Lower leg skin (tissue), 4 donors: Measurements from ENCODE around the gene ANO8. TPM values are rescaled to one million over a fixed set of nuclear protein-coding genes. Genes with fewer than 3 reads are reported as not detected.
A peak's percentile ranks its signal among the peaks of the same experiment; 100 is the strongest.

Source experiments
- DNase-seq, 2 donors: peaks; one replicate each; pipeline ENCODE4 v3.0.0-alpha.2; 2019; ENCODE audit warnings: low spot score in 2 of 2
- H3K4me3 ChIP-seq: fragments of 200-600 bp; sonication (generic); 2 replicates; pipeline ENCODE4 v1.5.1; 2017; ENCODE audit warnings: mild to moderate bottlenecking, low read depth; ENCODE audit not compliant: poor library complexity, severe bottlenecking
- CTCF ChIP-seq, 3 donors: fragments of 450-650 bp; IDR thresholded peaks; one replicate each; pipeline ENCODE4 v1.5.1; 2016; ENCODE audit warnings: antibody characterized with exemption in 3 of 3, mild to moderate bottlenecking in 3 of 3, moderate library complexity in 2 of 3
- POLR2A ChIP-seq, 2 donors: fragments of 450-650 bp; IDR thresholded peaks; one replicate each; pipeline ENCODE4 v1.6.1; 2016 to 2017; ENCODE audit warnings: antibody characterized with exemption in 2 of 2, mild to moderate bottlenecking in 1 of 2, moderate library complexity in 1 of 2
- WGBS, 2 donors: methylation state at CpG; one replicate each; pipeline ENCODE4 v1.1.5; 2018; 5-methylcytosine and 5-hydroxymethylcytosine counted together
- intact Hi-C: fragments of 100-400 bp; cut with DNase I; formaldehyde crosslinking; loops from one replicate; pipeline ENCODE4 v1.15.0; 2023; ENCODE audit warnings: low total_unique reads
- total RNA-seq, 4 donors: library from RNA; depleted of rRNA; stranded (reverse); fragments of >200 nt; gene quantifications; one replicate each; pipeline ENCODE4 v1.1.0, GENCODE V29; 2016

ANO8 gene
- total RNA-seq, 4 donors from 2014 or later: 31.1 to 56.8 (median 46.9) TPM

- WGBS, 2 donors: 55 to 64% methylated on average over 21 of the region's 21 CpGs
- intact Hi-C loops: no loop called here
- no peak for DNase-seq
Measured at GRCh38 chr19:17340302-17340870, 5.7 kb upstream of the ANO8 start.

GRCh38 chr19:17339088-17339741 lies 4.6 kb upstream of the ANO8 start:
- 84 to 87% methylated on average over 31 to 34 of the region's 34 CpGs for WGBS, 2 donors
- no peak overlapping the region for H3K4me3 ChIP-seq
- DNase-seq: no peak
- TF ChIP-seq POLR2A (IDR thresholded peaks at IDR 0.05) (no peak), CTCF (IDR thresholded peaks at IDR 0.05) (no peak)
- intact Hi-C loops: no loop called here

More at GRCh38 chr19:17340302-17340870, 5.7 kb upstream of the ANO8 start:
- H3K4me3 ChIP-seq: no peak overlapping the region
- no peak for TF ChIP-seq CTCF (IDR thresholded peaks at IDR 0.05)
- no peak for TF ChIP-seq POLR2A (IDR thresholded peaks at IDR 0.05)

GRCh38 chr19:17338433-17339078 lies 3.9 kb upstream of the ANO8 start:
- no peak for DNase-seq
- intact Hi-C loops: no loop called here
- WGBS, 2 donors: 86 to 89% methylated on average over 26 to 30 of the region's 30 CpGs
- TF ChIP-seq CTCF (IDR thresholded peaks at IDR 0.05) (no peak), POLR2A (IDR thresholded peaks at IDR 0.05) (no peak)
- no peak overlapping the region for H3K4me3 ChIP-seq

- no peak for DNase-seq
- TF ChIP-seq CTCF (IDR thresholded peaks at IDR 0.05): no peak
- TF ChIP-seq POLR2A (IDR thresholded peaks at IDR 0.05): no peak
- WGBS, 2 donors: 3 to 4% methylated on average over 35 to 49 of the region's 50 CpGs
- peak overlapping the region; percentile 54 for H3K4me3 ChIP-seq
- intact Hi-C loops: no loop called here
Measured at GRCh38 chr19:17337675-17338432, 3.2 kb upstream of the ANO8 start.

- TF ChIP-seq CTCF (IDR thresholded peaks at IDR 0.05) (no peak), POLR2A (IDR thresholded peaks at IDR 0.05) (no peak)
- H3K4me3 ChIP-seq: peak within 1 kb of the TSS; percentile 90
- 0% methylated on average over 36 to 37 of the region's 41 CpGs for WGBS, 2 donors
- intact Hi-C loops: no loop called here
- DNase-seq: peak; percentile 99
Measured at GRCh38 chr19:17336872-17337674, 2.4 kb upstream of the ANO8 start, which contains the start of gene GTPBP3. Gene GTPBP3, plus strand, starts transcription at chr19:17337553. Its CDS starts 59 bp downstream, at chr19:17337612.
